Stimulated activated CD4-positive, alpha-beta T cell treated with anti-CD3 and anti-CD28 coated beads, Interleukin-2, amount 100 ng/mL, for 48 hours (primary cell): Measurements from ENCODE around the gene TDP2.
"Not testable (repeated sequence)": the region's sequence is repeated elsewhere in the genome, so short reads cannot be mapped to it uniquely, and the experiment has no call there.

ENCODE experiments used
- DNase-seq, 2 donors: peaks; one replicate each; pipeline ENCODE4 v3.0.0-alpha.2; 2020

The TDP2 gene

DNA sequence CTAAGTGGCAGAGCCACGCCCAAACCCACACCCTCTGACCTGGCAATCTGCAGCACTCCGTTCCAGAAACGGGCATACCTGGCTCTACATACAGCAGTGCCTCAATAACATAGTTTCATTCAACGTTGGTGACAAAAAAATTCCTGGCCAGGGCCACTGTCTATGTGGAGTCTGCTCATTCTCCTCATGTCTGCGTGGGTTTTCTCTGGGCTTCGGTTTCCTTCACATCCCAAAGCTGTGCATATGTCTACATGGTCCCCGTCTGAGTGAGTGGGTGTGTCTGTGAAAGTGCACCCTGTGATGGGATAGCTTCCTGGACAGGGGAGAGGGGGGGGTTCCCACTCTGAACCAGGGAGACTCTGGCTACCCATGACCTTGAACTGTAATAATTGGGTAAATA, 22.8 kb downstream of the TDP2 start:
- no peak for DNase-seq

- no peak for DNase-seq
Observed at GRCh38 chr6:24642061-24642460, 24.6 kb downstream of the TDP2 start.

DNA sequence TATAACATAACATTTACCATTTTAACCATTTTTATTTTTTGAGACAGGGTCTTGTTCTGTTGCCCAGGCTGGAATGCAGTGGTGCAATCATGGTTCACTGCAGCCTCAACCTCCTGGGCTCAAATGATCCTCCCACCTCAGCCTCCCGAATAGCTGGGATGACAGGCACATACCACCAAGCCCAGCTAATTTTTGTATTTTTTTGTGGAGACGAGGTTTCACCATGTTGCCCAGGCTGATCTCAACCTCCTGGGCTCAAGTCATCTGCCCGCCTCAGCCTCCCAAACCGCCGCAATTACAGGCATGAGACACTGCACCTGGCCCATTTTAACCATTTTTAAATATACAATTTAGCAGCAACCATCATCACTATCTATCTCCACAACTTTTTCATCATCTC, 26.1 kb downstream of the TDP2 start:
- DNase-seq = not testable (repeated sequence)

DNA sequence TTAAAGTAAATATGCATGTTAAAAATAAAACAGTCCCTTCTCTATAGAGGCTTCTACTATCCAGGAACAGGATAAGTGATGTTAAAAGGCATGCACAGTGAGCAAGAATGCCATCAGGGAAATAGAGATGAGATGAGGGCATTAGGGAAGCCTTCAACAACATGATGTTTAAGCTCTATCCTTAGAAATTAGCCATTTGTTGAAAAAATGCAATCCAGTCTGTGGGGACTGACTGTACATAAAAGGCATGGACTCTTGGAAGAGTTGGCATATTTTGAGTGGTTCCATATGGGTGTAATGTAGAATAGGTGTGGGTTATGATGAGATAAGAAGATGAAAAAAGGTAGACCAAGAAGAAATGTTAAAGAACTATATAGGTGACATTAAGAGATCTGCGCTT, 26.5 kb downstream of the TDP2 start:
- no peak for DNase-seq

DNA sequence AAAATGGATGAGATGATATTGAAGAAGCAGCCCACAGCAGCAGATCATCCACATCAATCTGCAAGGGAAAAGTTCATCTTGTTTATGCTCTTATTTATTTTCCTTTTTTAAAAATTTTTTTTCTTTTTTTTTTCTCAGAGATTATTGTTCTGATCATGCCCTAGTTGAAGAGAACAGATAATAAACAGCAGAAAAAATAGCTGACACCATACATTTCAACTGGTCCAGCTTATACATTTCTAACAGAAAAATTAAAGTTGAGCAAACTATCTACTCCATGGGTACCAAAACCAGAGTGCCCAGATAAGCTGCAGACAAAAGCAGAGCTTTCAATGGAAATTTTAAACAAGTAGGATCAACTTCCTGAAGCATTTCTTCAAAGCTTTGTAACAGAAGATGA, 30.0 kb downstream of the TDP2 start:
- DNase-seq = no peak

GRCh38 chr6:24632573-24632972, 34.1 kb downstream of the TDP2 start:
- no peak for DNase-seq

DNA sequence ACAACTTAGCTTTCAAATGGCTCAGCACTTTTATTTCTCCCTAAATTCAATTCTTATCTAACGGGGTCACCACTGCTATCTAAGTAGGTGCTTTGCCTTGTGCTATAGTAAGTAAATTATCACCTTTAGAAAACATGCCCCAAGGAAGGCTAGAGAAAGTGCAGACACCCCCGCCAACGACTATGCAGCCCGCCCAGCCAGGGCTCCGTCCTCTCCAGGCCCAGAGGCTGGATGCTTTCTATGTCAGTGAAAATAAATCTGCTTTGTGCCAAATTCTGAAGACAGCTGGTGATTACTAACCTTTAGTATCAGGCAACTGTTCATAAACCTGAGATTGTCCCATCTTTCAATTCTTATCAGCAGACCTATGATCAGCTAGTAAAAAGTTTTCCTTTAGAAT, 35.0 kb downstream of the TDP2 start:
- DNase-seq = no peak

GRCh38 chr6:24630856-24631505, 35.7 kb downstream of the TDP2 start:
- DNase-seq = no peak

- no peak for DNase-seq
Observed at GRCh38 chr6:24621626-24622289, 44.9 kb downstream of the TDP2 start.

DNA sequence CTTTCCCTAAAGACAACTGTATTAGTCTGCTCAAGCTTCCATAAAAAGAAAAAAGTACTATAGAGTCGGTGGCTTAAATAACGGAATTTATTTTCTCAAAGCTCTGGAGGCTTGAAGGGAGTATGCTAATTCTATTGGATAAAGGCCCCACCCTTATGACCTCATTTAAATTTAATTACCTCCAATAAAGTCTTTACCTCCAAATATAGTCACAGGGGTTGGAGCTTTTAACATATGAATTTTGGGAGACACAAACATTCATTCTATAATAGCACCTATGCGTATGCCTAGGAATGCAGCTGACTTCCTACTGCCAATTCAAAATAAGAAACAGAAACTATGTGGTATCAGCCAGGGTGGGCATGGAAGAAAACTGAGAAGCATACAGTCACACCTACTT, 46.1 kb downstream of the TDP2 start:
- DNase-seq = no peak

GRCh38 chr6:24619661-24620060, 47.0 kb downstream of the TDP2 start:
- no peak for DNase-seq

GRCh38 chr6:24614648-24615047, 52.1 kb downstream of the TDP2 start:
- DNase-seq = no peak

- no peak for DNase-seq
Observed at GRCh38 chr6:24614043-24614420, 52.7 kb downstream of the TDP2 start.

GRCh38 chr6:24613361-24614042, 53.2 kb downstream of the TDP2 start:
- no peak for DNase-seq

- DNase-seq = no peak
Observed at GRCh38 chr6:24610672-24611071, 56.0 kb downstream of the TDP2 start.

DNA sequence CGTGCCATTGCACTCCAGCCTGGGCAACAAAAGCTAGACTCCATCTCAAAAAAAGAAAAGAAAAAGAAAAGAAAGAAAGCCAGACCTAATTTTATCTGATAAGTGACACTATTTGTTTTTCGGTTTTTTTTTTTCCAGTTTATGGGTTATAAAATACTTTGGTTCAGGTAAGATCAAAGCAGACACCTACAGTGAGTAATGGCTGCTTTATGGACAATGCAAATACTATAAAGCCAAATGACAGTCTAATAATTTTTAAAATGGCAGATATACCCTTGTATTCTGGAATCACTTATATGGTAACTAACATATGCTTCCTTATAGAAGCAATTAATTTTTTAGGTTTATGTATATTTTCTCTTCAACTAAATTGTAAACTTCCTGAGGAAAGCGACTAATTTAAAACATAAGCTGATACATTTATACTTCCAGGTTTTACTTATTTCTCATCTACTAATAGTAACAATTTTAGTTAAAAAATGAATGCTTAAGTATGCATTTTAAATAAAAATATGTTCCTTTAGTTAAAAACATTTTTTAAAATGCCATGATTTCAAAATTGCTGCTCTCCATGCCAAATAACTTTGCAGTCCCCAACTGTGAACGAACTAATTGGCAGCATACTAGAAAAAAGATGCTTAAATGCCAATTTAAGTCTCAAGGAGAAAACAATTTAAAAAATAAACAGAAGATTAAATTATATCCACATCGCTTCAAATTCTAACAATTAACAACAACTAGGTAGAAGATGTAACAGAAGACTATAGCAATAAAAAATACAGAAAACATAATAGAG, 59.2 kb downstream of the TDP2 start:
- no peak for DNase-seq

- no peak for DNase-seq
Observed at GRCh38 chr6:24606200-24606930, 60.3 kb downstream of the TDP2 start.

GRCh38 chr6:24603241-24603640, 63.5 kb downstream of the TDP2 start:
- no peak for DNase-seq

DNA sequence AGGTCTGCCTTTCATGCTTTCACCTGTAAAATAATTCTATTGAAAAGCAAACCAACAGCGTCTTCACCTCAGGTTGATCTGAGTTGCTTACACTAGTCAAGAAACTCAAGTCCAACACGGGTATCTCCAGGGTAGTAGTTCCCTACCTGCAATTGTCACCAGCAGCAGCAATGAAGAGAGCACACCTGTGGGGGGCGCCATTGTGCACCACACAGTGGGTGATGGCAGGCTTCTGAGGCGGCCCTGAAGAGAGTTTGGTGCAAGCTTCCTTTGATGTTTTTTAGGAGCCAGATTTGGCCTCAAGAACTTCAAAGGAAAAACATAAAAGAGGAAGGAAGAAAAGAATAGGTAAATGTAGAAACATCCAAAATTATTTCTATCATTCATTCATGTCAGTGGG, 65.8 kb downstream of the TDP2 start:
- DNase-seq = no peak
